HG02840 (cell line): ENCODE data around the gene F10.

Experiments
- ATAC-seq: cut with Tn5 transposase; IDR thresholded peaks from one replicate; pipeline ENCODE4 v1.9.1; 2021; ENCODE audit warnings: mild to moderate bottlenecking, moderate library complexity, moderate number of reproducible peaks; ENCODE audit not compliant: unreplicated experiment, low FRiP score

F10 gene

GRCh38 chr13:113115363-113116205 is 7.0 kb upstream of the F10 start:
- ATAC-seq = no peak

GRCh38 chr13:113116206-113116800 is 6.3 kb upstream of the F10 start:
- no peak for ATAC-seq

GRCh38 chr13:113116871-113117271 is 5.7 kb upstream of the F10 start:
- no peak for ATAC-seq

GRCh38 chr13:113117335-113117872 is 5.2 kb upstream of the F10 start:
- no peak for ATAC-seq

- no peak for ATAC-seq
These were observed 4.7 kb upstream of the F10 start for GRCh38 chr13:113117911-113118260.

GRCh38 chr13:113118261-113119021 is 4.2 kb upstream of the F10 start:
- ATAC-seq = no peak

GRCh38 chr13:113119166-113119821 is 3.3 kb upstream of the F10 start:
- ATAC-seq = no peak

GRCh38 chr13:113119822-113120189 is 2.8 kb upstream of the F10 start:
- no peak for ATAC-seq

- no peak for ATAC-seq
These were observed 2.1 kb upstream of the F10 start for GRCh38 chr13:113120300-113121182.

- no peak for ATAC-seq
These were observed 1.2 kb upstream of the F10 start for GRCh38 chr13:113121183-113121927.

- no peak for ATAC-seq
These were observed 599 bp upstream of the F10 start for GRCh38 chr13:113121928-113122471.

GRCh38 chr13:113123226-113124201 is 915 bp downstream of the F10 start:
- no peak for ATAC-seq

- no peak for ATAC-seq
These were observed 1.8 kb downstream of the F10 start for GRCh38 chr13:113124211-113124970.

GRCh38 chr13:113125506-113126264 is 3.1 kb downstream of the F10 start:
- ATAC-seq = no peak

- ATAC-seq = no peak
These were observed 3.9 kb downstream of the F10 start for GRCh38 chr13:113126265-113127150.
